Stimulated activated CD4-positive, alpha-beta T cell treated with anti-CD3 and anti-CD28 coated beads, Interleukin-4, amount 100 ng/mL, for 4 hours (primary cell): ENCODE results near the gene CFAP69.
"Not testable (repeated sequence)": the region's sequence is repeated elsewhere in the genome, so short reads cannot be mapped to it uniquely, and the experiment has no call there.

Experiments used
- DNase-seq, 2 experiments: peaks; one replicate each; pipeline ENCODE4 v3.0.0-alpha.2; 2020

Gene CFAP69

DNA sequence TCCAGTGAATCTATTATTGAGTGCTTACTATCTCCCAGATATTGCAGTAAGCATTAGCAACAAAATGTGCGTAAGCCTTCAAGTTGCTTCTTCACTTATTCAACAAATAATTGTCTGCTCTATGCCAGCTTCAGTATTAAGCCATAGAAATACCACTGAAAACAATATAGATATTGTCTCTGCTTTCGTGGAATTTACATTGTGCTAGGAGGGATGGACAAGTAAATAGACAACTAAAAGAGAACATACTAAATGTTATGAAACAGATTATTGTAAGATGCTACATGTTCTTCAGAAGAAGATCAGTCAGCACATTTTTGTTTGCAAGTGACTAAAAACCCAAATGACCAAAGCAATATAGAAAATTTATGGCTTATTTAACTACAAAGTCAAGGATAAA lies 27.3 kb downstream of the CFAP69 start:
- no peak for DNase-seq

DNA sequence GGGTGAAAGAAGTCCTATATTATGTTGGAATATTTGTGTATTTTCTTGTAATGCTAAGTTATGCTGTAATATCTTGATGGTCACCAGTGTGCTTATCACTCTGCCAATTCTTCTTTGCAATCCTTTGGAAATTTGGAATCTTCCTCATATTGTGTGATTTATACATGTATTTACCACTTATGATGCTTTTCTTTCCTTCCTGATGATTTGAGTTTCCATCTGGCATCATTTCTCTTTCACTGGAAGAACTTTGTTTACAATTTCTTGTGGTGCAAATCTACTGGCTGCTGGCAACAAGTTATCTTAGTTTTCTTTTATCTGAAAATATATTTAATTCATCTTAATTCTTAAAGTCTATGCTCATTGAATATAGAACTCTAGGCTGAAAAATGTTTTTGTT lies 29.2 kb downstream of the CFAP69 start:
- no peak for DNase-seq

DNA sequence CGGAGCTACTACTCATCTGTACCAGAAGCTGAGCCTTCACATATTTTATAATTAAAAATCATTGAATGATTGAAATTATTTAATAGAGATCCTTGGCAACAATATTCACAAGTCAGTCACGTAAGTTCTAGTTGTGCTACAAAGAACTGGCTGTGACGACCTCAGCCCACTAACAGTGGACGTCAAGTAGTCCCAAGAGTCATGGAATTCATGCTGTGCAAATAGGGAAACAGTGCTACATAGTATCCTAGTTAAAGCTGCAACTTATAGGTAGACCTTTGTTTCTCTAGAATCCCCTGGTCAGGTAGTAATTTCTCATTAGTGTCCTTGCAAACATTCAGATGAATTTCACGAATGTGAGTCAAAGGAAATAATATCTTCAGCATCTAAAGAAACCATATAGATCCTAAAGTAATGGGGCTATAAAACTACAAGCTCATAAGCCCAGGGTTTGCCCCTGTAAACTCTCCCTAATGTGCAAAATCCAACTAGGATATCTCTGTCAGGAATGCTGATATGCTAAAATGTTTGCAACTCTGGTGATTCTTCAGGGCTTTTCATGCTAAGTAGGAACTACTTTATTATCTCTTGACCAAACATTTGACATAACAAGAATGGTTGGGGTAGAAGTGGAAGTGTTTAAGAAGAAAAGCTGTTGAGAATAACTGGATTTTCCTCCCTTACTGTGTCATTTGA lies 31.2 kb downstream of the CFAP69 start:
- DNase-seq = no peak

DNA sequence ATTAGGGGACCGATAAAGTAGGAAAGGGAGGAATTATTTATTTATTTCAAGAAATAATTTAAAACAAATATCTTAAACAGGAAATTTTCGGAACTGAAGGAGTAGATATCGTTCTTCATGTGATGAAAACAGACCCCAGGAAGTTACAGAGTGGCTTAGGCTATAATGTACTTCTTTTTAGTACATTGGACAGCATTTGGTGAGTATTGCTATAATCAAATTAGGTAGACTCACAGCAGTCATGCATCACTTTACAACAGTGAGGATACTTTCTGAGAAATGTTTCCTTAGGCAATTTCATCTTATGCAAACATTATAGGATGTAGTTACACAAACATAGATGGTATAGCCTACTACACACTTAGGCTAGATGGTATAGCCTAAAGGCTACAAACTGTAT lies 43.2 kb downstream of the CFAP69 start:
- DNase-seq = no peak

DNA sequence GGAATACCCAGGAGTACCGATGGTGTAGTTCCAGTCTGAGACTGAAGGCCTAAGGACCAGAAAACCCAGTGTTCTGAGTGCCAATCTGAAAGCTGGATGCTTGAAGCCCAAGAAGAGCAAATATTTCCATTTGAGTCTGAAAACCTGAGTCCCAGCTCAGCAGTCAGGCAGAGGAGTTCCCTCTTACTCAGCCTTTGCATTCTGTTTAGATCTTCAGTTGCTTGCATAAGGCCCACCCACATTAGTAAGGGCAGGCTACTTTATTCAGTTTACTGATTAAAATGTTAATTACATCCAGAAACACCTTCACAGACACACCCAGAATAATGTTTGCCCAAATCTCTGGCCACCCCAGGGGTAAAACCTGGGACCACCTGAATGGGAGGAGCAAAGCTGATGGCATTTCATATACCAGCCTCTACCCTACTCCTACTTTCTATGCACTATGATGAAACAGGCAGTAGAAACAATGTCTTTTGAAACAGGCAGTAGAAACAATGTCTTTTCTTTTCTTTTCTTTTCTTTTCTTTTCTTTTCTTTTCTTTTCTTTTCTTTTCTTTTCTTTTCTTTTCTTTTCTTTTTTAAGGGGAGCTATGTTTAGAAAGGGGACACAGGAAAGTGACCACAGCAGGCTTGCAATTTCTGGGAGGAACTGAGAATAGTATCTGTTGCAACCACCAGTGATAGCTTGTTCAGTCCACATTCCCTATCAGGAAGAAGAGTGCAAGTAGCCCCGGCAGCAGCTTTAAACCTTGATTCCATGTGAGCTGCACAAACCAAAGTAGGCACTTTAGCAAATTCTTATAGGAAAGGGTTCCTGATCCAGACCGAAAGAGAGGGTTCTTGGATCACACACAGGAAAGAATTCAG lies 45.5 kb downstream of the CFAP69 start:
- no peak for DNase-seq

DNA sequence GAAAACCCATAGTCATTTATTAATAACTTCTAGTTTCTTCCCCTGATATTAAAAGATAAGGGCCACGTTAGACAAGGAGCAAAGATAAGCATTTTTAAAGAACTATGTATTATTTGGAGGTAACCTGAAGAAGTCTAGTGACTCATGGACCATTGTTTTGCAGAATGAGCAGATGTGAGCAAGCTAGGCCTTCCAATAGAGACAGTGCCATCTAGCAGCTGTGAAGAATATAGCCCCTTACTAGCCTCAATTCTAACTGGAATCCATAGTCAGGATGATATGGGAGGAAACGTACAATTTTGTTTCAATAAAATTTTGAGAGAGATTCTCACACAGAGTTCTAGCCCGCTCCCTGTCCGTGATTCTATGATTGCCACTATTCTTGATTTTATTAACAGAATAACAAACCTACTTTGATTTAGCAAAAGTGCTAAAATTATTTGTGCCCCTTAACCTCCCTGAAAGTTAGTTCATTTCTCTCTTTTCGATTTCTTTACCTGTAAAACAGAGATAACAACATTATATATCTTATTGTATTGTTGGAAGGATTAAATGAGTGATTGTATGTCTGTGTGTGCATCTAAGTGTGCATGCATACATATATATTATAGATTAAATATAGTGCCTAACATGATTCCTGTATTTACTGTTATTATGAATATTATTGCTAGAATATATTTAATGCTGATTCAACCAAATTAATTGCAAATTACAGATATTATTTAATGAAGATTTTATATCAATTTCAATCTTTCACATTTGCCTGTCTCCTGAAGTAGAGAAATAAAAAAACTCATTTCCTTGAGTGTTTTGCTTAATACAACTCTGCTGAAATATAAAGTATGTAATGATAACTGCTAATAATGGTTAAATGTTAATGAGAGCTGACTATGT lies 53.4 kb downstream of the CFAP69 start:
- DNase-seq = no peak

DNA sequence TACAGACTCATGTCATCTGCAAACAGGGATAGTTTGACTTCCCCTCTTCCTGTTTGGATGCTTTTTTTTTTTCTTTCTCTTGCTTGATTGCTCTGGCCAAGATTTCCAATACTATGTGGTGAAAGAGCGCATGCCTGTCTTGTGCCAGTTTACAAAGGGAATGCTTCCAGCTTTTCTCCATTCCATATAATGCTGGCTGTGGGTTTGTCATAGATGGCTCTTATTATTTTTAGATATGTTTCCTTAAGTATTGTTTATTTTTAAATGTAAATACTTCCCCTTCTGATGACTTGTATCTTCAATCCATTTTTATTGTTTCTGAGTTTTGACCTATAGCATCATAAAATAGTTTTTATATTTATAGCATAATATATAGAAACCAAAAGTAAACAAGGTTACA lies 58.3 kb downstream of the CFAP69 start:
- no peak for DNase-seq

DNA sequence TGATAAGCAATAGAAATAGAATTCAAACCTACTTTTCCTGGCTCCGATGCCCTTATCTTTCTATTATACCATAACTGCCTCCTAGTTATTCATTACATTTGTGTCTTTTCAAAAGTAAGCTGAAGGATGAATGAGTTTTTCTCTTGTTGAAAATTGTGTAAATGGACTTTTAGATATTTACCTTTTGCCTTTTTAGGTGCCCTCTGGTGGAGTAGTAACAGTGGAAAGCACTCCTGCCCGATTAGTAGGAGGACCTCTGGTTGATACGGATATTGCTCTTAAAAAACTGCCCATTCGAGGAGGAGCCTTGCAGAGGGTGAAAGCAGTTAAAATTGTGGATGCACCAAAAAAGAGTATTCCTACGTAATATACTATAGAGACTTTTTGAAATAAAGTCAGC lies 64.9 kb downstream of the CFAP69 start:
- no peak for DNase-seq

DNA sequence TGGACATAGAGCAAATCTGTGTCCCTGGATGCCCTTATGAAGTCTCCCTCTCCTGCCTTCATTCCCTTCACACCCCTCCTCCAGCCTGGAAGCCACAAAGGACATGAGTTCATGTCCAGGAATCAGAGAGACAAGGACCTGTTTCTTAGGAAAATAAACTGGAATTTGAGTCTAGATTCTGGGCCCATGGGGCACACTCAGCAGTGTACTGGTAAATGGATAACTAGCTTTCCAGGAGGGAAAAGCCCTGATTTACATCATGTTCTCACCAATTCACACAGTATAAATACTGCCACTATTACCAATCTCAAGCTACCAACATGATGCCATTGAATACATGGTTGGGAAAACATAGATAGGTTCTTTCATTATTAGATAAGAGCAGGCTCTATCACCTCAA lies 66.2 kb downstream of the CFAP69 start:
- no peak for DNase-seq

DNA sequence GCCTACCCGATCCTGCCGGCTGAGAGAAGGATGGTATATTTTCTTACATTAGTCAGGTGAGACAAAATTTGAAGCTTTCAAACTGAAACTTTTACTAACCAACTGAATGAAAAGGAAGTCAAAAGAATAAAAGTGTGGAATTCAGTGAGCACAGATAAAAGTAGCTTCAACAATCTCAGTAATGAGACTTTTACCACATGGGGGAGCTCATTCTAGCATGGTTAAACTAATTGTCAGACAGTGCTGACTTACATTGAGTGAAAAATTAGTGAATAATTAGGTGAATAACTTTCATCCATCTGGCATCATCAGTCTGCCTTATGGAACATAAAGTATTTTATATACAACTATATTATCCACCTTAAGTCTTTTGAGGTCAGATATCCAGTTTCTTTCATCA lies 67.8 kb downstream of the CFAP69 start:
- DNase-seq = no peak

DNA sequence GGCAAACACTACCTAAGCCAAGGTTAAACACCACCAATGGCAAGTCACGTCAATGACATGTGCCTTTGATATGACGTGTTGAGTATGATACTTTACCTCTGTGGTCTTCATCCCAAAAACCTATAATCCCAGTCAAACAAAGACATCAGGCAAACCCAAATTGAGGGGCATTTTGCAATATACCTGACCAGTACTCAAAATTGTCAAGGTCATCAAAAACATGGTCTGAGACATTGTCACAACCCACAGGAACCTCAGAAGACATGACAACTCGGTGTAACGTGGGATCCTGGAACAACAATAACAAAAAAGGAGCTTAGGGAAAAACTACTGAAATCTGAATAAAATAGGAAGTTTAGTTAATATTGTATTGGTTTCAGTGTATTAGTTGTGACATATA lies 68.9 kb downstream of the CFAP69 start:
- DNase-seq = no peak

DNA sequence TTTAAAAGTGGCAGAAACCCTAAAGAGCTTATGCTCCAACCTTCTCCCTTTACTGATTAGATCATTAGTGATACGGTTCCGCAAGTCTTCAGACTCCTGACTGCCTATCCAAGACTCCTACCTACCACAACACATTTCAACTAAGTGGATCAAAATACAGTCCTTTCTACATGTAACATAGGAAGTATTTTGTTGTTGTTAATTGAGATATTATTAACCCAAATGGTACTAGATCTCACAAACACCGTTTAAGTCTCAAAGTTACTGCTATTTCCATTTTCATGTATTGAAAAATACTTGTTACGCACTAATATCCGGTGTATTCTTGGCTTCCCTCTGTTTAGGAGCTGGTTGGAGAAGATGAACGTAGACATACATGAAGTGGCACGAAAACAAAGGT lies 75.0 kb downstream of the CFAP69 start:
- DNase-seq = no peak

DNA sequence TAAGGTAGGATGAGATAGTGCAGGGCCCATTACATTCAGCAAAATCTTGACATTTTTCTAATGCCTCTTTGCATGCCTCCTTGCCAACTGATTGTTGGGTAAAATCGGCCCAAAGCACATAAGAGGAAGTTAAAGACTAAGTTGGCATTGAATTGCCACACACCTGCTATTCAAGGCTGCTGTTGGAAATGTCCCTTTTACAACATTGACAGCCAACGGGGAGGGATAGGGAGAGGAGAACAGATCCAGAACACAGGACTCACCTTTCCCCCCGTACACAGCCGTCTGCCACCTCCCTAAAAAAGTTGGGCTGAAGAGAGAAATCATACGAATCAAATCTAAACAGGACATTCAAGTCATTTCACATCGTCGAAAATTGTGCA lies 75.4 kb downstream of the CFAP69 start:
- DNase-seq = no peak

DNA sequence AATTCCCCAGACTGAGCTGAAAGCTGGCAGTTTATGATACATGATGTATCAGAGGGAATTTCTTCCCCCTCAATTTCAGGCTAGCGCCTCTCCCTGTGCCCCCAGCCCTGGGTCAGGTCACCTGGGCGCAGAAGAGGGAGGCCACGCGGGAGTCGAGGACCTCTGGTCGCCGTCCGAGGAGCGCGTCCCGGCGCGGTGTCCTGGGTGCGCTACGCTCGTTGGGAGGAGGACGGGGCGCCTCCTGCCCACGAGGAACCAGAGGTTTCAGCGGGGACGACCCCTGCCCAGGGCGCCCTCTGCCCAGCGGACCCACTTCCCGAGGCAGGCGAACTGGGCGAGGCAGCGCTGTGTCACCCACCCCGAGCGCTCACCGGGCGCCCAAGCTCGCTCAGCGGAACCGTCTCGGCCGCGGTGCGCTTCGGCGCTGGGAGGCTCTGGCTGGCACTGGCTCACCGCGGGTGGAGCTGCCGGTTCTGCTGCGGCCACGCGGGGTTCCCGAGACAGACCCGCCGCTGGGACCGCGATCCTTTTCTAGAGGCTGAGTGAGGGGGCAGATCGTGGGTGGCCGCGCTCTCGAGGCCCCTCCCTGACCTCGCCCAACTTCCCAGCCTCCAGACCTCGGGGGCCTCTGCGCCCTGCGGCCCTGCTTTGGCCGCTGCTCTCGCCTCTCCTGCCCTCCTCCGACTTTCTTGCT lies 76.0 kb downstream of the CFAP69 start, which contains the start of gene FAM237B:
Gene FAM237B, minus strand, starts transcription at position 504 of the 694 bp plus-strand sequence. CDS start 1,556 bp downstream, outside the sequence.
- no peak for DNase-seq

DNA sequence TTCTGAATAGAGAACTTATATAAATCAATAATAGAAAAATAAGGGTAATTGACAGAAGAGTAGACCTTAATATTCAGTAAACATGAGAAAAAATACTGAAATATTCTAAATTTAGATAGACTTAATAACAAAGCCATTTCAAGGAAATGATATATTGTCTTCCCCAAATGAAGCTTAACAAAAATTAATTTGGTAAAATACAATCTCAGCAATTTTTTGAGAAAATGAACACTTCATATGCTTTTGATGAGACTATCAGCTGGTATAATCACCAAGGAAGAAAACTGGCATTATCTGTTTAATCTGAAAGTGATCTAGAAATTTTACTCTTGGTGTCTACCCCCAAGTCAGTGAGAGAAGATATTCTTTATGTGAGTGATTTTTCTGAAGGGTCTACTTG lies 77.9 kb downstream of the CFAP69 start:
- no peak for DNase-seq

DNA sequence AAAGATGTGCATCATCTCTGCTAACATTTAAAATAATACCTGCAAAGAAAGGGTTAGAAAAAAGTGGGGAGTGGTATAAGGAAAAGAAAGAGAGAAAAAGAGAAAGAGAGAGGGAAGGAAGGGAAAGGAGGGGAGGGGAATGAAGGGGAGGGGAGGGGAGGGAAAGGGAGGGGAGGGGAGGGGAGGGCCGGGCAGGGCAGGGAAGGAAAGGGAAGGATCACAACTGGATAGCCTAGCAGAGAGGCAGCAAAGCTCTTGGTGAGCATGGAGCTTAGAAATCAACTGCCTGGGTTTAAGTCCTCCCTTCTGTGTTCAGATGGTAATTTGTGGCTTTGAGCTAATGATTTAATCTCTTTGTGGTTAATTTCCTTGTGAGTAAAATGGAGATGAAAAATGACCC lies 81.5 kb downstream of the CFAP69 start:
- no peak for DNase-seq

DNA sequence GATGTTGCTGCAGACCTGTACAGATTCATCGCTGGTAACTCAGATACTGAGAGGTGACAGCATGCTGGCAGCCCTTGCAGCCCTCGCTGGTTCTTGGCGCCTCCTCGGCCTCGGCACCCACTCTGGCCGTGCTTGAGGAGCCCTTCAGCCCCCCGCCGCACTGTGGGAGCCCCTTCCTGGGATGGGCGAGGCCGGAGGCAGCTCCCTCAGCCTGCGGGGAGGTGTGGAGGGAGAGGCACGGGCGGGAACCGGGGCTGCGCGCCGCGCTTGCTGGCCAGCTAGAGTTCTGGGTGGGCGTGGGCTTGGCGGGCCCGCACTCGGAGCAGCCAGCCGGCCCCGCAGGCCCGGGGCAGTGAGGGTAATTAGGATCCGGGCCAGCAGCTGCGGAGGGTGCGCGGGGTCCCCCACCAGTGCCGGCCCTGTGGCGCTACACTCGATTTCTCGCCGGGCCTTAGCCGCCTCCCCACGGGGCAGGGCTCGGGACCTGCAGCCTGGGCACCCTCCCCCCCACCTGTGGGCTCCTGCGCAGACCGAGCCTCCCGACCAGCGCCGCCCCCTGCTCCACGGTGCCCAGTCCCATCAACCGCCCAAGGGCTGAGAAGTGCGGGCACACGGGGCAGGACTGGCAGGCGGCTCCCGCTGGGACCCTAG lies 89.3 kb downstream of the CFAP69 start:
- no peak for DNase-seq

DNA sequence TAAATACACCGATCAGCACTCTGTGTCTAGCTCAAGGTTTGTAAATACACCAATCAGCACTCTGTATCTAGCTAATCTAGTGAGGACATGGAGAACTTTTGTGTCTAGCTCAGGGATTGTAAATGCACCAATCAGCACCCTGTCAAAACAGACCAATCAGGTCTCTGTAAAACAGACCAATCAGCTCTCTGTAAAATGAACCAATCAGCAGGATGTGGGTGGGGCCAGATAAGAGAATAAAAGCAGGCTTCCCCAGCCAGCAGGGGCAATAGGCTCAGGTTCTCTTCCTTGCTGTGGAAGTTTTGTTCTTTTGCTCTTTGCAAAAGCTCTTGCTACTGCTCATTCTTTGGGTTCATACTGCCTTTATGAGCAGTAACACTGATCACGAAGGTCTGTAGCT lies 90.0 kb downstream of the CFAP69 start:
- DNase-seq = not testable (repeated sequence)

DNA sequence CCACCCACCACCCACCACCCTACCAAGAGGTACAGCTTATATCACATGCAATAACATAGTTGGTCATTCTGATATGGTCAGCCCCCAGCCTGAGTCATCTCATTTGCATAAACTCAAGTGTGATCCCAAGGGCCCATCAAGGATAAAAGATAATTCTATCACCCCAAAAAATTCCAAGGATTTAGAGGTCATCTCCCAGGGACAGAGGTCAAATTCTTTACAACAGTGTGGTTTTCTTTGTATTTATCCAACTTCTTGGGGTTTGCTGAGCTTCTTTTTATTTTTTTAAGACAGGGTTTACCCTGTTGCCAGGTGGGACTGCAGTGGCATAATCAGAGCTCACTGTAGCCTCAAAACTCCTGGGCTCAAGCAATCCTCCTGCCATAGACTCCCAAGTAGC lies 92.1 kb downstream of the CFAP69 start:
- no peak for DNase-seq

DNA sequence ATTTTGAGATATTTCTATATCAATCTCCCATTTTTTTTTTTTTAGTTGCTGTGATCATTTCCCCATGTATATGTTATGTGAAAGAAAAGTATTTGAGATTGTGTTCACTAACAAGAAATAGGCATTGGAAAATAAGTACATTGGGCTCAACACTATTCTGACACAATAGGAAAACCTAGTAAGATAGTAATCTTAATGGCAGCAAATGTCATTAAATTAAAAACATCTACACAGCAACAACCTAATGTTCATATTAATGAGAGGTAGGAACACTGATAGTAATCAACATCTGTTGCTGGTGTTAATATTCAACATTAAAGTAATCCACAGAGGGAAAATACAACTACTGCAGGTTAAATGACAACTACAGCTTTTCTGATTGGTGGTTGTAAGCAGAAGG lies 100.0 kb downstream of the CFAP69 start:
- no peak for DNase-seq

DNA sequence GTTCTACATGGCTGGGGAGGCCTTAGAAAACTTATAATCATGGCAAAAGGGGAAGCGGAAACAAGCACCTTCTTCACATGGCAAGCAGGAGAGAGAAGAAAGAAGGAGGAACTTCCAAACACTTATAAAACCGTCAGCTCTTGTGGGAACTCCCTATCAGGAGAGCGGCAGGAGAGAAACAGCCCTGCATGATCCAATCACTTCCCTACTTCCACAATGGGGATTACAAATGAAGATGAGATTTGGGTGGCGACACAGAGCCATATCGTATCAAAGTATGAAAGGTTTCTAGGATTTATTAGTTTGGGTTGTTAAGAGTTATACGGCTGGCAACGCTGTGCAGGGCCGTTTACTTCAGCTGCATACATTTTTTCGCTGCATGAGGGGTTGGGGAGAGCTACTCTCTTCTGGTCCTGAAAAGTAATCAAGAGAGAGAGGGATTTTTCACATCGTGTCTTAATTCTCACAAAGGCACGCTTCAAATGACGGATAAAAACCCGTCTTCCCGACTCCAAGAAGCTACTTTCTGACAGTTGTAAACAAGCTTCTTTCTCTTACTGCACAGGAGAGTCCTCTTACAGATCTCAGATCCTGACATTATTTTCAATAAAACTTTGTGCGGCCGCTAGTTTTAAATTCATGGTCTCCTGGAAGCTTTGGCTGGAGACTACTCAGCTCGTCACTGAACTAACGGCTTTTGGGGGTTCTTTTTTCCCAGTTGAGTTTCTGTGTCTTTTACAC lies 100.8 kb downstream of the CFAP69 start:
- DNase-seq = no peak
